Stimulated activated CD4-positive, alpha-beta T cell treated with anti-CD3 and anti-CD28 coated beads, Interleukin-1b, Interleukin-23, amount 100 ng/mL, for 48 hours (primary cell): ENCODE data around the gene GNB5.
A peak's percentile ranks its signal among the peaks of the same experiment; 100 is the strongest.
"Not testable (repeated sequence)": the region's sequence is repeated elsewhere in the genome, so short reads cannot be mapped to it uniquely, and the experiment has no call there.

Experiments used
- DNase-seq: peaks from one replicate; pipeline ENCODE4 v3.0.0-alpha.2; 2020

GNB5 gene

DNA sequence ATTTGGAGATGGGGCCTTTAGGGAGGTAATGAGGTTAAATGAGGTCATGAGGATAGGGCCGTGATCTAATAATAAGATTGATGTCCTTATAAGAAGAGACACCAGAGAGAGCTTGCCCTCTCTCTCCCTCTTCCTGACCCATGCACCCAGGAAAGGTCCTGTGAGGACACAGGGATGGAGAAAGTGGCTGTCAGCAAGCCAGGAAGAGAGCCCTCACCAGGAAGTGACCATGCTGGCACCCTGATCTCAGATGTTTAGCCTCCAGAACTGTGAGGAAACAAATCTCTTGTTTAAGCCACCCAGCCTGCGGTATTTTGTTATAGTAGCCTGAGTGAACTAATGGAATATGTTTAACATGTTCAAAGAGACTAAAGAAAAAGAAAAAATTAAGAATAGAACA lies 15.3 kb upstream of the GNB5 start:
- DNase-seq, result no peak

DNA sequence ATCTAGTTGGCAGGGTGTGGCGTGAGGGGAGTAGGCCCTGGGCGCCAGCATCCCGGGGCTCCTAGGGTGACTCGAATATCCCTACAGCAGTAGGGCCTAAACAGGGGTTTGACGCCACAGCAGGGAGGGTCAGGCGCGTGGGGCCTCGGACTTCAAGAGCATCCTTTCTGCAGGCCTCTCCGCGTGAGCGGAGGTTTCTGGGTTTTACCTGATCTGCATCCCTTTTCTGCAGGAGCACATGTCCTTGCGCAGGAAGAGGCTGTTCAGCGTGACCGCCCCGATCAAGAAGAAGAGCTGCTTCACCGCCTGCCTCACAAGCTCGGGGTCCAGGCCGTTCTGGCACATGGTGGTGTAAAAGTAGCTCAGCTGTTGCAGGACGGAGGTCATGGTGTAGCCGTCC lies 13.5 kb upstream of the GNB5 start:
- no peak for DNase-seq

DNA sequence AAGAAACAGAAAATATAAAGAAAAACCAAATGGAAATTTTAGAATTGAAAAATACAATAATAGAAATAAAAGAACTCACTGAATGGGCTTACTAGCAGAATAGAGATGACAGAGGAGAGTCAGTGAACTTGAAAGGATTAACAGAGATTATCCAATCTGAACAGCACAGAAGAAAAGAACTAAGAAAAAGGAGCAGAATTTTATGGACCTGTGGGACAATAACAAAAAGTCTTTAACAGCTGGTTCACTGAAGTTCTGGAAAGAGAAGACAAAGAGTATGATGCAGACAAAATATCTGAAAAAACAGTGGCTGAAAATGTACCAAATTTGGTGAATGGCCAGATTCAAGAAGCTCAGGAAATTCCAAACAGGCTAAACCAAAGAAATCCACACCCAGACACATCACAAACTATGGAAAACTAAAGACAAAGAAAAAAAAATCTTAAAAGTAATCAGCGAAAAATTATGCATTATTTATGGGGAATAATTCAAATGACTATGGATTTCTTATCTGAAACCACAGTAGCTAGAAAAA lies 9.7 kb upstream of the GNB5 start:
- no peak for DNase-seq

DNA sequence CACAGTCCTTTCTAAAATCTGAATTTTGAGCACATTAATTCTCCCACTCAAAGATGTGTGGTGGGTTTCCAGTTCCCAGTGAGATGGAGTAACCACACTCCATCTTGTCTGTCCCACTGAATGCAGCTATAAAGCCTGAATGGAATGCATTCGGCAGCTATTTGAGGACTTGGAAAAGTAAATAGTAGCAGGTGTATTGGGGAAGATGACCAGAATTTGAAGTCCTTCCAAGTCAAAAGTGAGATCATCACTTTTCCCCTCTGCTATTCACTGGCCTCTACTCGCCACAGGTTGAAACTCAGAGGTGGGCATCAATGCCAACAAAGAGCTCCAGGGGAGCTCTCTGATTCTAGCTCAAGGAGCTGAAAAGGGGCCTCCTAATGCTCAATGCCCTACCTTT lies 8.1 kb upstream of the GNB5 start:
- no peak for DNase-seq

DNA sequence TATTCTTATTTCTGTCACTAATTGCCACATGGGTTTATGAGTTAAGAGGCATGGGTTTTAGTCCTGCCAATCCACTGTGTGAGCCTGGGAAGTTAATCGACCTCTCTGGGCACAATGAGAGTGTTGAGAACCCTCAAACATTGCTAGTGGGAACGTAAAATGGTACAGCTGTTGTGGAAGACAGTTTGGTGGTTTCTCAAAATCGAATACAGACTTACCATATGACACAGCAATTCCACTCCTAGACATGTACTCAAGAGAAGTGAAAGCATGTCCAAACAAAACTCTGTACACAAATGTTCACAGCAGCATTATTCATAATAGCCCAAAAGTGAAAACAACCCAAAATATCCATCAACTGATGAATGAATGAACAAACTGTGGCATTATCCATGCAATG lies 5.7 kb upstream of the GNB5 start:
- no peak for DNase-seq

DNA sequence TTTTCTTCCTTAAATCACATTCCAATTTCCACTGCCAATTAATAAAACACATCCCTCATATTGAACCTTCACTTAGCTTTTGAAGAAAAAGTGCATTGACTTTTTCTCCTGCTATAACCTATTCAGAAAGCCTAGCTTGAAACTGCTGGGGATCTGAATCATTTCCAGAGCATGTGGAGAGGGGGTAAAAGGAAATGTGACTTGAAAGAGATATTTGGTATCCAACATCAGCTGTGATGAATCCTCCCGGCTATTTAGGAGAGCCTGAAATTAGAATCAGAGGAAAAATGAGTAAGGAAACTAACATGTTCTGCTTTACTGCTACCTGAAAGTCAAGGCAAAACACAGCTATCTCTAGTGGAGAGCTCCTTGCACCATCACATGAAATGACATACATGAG lies 2.6 kb upstream of the GNB5 start:
- no peak for DNase-seq

GRCh38 chr15:52193321-52193720 lies 2.1 kb upstream of the GNB5 start:
- no peak for DNase-seq

GRCh38 chr15:52186651-52187486 lies 4.3 kb downstream of the GNB5 start:
- no peak for DNase-seq

- DNase-seq, result no peak
Measured at GRCh38 chr15:52185151-52185561, 6.0 kb downstream of the GNB5 start.

DNA sequence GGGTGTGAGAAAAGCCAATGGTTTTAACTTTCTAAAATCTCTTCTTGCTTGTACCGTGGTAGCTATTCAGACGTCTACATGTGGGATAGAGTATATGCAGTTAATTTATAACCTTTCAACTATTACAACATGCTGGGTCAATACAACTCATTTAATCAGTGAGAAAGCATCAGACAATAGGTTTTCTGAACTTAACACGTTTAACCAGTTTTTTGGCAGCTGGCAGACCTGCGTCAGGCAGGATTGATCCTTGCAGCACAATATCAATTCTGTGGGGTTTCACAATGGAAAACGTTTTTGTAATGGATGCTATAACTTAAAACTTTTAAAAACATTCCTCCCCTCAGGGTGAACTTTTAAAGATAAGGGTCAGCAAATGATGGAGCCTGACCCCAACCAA lies 6.5 kb downstream of the GNB5 start:
- no peak for DNase-seq

DNA sequence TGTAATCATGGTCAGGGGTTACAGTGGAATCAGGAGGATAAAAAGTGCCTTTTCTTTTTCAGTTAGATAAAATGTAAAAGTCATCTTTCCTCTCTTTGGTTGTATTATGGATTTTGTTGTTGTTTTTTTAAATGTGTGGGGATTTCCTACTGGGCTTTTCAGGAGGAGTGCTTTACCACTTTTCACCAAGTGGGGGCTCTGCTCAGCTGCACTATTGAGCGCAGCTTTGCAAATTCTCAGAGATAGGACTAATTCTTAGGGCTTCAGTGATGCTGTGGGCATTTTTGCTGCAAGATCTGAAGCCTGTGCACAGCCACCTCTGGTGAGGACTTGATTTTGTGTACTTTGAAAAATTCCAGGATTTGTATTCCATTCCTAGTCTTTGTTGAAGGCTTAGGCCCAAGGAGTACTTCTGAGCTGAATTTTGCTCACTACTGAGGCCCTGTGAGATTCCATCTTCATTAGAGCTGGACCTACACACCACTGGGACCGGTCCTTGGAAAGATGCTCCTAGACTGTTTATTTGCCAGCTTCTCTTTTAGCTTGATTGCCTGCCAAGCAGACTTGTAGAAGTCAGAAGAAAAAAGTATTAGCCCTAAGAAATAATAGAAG lies 7.5 kb downstream of the GNB5 start:
- no peak for DNase-seq

DNA sequence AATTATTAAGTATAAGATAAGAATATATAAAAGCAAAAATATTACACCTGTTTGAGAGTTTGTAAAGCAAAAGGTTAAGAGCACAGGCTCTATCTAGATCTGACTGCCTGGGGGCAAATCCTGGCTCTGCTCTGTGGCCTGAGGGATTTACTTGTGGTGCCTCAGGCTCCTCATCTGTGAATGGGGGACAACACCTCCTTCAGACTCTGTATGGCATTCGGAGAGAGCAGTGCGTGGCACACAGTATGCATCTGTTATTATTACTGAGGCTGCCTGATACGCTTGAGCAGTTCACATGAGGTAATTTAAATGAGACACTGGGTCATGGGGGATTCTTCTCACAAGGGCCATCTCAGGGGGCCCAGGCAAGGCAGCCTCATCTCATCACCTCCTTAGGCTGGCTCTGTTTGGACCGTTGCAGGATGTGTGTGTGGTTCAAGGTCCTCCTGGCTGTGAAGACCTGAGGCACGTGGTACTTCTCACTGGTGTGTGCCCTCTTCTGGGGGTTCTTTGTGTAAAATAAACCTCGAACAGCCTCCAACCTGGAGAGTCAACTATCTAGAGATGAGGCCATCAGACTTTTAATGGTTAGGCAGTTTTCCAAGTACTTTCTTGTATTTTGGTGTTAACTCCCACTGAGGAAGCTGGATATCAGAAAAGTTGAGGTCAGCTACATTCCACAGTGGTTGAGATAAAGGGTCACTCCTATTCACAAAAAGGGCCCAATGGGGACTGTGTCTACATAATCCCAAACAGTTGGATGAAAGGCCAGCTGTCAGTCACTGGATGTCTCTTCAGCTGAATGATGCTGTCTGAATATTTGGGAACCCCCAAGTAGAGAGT lies 9.0 kb downstream of the GNB5 start:
- no peak for DNase-seq

GRCh38 chr15:52180851-52181450 lies 10.2 kb downstream of the GNB5 start:
- DNase-seq, result no peak

- DNase-seq, result peak; percentile 10
Measured at GRCh38 chr15:52180196-52180835, 10.9 kb downstream of the GNB5 start.

DNA sequence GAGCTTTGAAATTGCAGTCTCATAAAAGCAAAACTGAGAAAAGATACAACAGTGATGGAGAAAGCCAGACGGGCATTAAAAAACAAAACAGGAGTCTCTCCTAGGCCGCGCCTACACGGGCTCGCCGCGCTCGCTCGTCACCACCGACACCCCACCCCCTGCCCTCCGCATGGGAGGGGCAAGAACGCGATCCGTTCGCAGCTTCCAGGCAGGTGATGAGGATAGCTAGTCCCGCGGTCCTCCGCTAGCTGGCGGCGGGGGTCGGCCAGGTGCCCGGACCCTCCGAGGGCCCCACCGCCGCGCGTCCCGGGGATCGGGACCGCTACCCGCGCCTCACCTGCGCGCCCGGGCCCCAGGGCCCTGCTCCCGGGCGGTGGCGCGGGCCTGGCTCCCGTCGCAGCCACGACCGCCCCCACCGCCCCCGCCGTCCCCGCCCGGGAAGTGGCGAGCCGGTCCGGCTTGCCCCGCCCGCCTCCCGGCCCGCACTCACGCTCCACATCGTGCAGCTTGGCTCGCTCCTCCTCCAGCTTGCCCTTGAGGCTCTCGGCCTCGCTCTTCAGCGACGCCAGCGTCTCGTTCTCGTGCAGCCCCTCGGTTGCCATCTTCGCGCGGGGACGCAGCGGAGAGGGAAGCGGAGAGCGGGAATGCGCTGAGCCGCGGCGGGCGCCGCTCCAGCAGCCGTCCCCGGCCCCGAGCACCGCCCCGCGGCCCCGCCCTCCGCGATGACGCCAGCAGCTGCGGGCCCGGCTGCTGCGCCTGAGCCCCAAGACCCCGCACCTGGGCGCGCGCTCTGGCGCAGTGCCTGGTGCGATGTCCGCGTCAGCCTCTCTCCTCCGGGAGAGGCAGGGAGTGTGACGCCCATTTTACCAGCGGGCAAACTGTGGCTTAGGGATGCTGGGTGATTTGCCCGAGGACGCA lies 11.7 kb downstream of the GNB5 start:
- DNase-seq, result peak; percentile 87

GRCh38 chr15:52178765-52179164 lies 12.4 kb downstream of the GNB5 start:
- DNase-seq, result no peak

DNA sequence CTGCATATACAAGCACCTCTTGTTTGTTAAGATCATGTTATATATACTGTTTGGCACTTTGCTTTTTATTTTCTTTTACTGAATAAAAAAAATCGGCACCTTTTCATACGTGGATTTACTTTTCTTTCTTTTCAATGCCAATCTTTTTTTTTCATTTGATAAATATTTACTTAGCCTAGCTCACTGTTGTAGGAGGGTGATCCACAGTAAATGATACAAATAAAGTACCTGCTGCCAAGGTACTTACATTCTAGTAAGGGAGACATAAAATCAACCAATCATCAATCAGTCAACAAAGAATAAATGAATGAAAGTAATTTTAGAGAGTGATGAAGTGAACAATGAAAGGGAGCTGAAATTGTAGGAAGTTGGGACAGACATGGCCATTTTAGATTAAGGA lies 18.3 kb downstream of the GNB5 start:
- no peak for DNase-seq

GRCh38 chr15:52171807-52172206 lies 19.4 kb downstream of the GNB5 start:
- no peak for DNase-seq

DNA sequence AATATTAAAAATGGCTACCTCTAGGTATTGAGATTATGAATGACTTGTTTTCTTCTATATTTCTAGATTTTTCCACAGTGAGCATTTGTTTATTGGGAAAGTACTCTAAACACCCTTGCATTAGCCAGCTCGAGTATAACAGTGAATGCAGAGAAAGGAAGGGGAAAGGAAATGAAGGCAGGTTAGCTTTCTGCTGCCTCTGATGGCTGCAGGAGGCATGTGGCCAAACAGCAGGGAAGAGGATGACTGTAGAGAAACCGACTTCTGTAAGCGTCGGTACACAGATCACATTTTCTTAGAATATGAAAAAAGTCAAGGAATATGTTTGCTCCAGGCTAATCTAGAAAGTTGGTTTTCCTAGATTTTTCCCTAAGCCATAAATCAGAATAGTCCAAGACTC lies 19.8 kb downstream of the GNB5 start:
- no peak for DNase-seq

DNA sequence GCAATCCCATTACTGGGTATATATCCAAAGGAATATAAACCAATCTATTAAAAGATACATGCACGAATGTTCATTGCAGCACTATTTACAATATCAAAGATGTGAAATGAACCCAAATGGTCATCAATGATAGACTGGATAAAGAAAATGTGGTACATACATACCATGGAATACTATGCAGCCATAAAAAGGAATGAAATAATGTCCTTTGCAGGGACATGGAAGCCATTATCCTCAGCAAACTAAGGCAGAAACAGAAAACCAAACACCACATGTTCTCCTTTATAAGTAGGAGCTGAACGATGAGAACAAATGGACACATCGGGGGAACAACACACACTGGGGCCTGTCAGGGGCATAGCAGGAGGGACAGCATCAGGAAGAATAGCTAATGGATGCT lies 21.0 kb downstream of the GNB5 start:
- not testable (repeated sequence) for DNase-seq

DNA sequence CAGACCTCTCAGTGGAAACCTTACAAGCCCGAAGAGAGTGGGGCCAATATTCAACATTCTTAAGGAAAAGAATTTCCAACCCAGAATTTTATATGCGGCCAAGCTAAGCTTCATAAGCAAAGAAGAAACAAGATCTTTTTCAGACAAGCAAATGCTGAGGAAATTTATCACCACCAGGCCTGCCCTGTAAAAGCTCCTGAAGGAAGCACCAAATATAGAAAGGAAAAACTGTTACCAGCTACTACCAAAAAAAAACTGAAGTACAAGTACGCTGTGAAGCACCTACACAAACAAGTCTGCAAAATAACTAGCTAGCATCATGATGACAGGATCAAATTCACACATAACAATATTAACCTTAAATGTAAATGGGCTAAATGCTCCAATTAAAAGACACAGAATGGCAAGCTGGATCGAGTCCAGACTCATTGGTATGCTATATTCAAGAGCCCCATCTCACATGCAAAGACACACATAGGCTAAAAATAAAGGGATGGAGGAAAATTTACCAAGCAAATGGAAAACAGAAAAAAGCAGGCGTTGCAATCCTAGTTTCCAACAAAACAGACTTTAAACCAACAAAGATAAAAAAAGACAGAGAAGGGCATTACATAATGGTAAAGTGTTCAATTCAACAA lies 25.6 kb downstream of the GNB5 start:
- DNase-seq, result not testable (repeated sequence)
